HG02571 (cell line): ENCODE data around the gene LAMA3.

Experiments
- ATAC-seq: cut with Tn5 transposase; IDR thresholded peaks from one replicate; pipeline ENCODE4 v1.9.1; 2021; ENCODE audit warnings: mild to moderate bottlenecking, moderate library complexity; ENCODE audit not compliant: unreplicated experiment

LAMA3 gene

DNA sequence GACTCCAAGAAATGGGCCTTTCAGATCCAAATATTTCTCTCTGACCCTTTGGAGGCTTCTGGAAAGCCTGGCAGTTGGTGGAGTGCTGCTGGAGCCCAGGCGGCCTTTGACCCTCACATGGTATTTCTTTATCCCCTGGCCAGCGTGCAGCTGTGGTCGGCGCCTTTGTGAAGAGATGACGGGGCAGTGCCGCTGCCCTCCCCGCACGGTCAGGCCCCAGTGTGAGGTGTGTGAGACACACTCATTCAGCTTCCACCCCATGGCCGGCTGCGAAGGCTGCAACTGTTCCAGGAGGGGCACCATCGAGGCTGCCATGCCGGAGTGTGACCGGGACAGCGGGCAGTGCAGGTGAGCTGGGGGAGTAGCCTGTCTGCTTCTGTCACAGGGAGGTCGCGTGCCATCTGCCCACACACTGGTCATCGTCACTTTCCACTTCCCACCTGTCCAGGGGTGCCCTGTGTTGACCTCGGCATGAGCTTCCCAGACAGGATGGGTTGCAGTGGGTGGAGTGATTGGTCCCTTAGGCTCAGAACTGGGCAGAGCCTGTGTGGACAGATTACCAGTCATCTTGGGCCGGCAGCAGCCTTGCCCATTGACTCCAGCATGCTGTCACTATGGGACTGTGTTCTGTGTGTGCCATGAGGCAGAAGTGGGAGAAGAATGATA, 158.2 kb downstream of the LAMA3 start:
- ATAC-seq = no peak

DNA sequence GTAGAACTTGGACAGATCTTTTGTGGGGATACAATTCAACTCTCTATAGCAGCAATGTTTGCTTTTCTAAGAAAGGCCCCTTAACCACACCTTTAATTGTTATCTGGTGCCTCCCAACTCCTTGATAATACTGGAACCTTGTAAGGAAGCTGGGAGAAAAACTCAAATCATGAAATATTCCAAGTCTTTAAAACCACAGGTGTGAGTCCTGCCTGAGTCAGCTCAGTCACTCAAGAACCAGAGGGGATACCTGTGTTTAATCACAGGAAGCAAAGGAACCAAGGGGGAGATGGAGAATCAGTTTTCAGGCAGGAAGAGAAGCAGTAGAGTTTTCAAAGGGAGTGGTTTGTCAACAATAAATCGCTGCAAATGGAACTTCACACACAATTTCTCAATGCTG, 159.9 kb downstream of the LAMA3 start:
- no peak for ATAC-seq

DNA sequence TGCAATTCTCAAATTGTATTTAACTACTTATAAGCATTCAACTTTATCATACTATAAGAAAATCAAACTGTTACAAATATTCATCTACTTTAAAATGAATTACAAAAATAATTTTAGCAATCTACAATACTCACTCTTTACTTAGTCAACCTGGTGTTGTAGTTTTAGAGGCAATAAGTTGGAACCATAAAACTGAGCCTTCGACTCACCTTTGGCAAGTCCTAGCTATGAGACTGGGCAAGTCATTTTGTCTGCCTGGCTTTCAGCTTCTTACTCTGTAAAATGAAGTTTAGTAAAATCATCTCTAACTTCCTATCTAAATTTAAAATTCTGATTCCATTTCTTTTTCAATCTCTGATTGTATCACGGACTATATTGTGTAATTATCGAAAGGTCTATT, 161.0 kb downstream of the LAMA3 start:
- no peak for ATAC-seq

DNA sequence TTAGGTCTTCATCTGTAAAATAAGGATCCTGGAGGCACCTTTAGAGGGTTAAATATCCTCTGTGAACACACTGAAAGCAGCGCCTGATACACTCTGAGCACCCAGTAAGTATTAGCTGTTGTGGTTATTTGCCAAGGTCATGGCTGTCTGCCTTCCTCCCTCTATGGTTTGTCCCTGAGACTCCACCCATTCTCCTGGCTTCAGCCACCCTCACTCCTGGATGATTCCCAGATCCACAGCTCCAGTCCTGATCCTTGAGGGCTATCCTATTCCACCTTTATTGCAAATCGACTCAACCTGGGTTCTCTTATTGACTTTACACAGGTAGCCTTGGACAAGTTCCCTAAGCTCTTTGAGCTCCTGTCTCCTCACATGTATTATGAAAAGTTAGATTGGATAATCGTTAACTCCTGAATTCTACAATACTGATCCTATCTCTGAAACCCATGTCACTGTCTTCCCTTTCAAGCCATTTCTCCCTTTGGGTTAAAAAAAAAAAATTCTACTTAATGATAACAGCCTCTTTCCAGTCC, 162.3 kb downstream of the LAMA3 start:
- no peak for ATAC-seq

DNA sequence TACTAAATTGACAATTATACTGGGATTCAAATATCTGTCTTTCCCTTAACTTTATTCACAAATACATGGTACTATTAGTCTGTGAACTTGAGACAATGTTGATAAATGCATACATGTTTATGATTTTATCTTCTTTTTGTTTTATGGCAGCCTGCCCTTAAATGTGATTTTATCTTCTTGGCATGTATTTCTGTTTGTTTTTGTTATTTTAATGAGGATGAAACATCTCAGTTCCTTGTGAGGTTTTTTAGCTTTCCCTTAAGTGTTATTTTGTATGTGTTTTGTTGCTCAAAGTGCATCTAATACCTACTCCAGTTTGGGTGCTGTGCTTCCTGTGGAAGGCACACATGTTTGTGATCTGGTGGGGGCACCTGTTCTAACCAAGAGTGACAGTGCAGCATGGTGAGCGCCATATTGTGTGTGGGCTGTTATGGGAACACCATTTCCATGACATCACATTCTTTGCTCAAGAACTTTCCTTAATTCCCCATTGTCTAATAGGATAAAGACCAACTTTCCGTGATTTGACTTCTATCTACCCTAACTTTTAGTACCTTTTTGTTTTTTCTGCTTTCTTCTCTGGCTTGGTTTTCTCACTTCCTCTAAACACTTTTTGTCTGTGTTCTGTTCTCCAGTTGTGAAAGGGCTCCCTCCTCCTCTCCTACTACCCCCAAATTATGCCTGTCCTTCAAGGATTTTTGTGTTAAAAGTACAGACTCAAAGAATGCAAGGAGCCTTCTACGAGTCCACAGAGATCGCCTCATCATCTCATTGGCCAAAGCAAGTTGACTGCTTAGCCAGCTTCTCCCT, 163.2 kb downstream of the LAMA3 start:
- no peak for ATAC-seq

DNA sequence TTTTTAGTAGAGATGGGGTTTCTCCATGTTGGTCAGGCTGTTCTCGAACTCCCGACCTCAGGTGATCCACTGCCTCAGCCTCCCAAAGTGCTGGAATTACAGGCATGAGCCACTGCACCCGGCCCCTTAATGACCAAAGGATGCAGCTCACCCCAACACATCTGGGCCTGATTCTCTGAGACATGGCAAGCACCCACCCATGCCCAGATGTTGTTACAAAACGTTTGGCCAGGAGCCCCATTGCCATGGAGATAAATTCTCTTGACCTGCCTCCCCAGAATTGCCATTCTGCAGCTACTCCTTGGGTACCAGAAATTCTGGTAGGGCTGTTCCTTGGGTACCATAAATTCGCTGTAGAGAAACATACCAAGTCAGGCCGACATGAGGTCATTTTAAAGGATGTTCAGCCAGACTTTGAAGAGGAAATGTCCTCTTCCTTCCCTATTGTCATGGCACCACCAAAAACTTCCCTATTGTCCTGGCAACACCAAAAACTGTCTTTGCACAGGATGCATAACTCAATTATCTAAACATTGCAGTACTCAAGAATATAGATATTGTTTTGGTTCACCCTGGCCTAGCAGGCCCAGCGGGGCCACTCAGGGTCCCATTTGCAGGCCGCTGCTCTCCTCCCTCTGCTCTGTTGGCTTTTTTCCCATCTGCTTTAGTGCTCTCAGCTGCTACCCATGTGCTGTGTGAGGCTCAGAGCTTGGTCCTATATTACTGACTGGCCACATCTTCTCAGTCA, 164.4 kb downstream of the LAMA3 start:
- no peak for ATAC-seq

DNA sequence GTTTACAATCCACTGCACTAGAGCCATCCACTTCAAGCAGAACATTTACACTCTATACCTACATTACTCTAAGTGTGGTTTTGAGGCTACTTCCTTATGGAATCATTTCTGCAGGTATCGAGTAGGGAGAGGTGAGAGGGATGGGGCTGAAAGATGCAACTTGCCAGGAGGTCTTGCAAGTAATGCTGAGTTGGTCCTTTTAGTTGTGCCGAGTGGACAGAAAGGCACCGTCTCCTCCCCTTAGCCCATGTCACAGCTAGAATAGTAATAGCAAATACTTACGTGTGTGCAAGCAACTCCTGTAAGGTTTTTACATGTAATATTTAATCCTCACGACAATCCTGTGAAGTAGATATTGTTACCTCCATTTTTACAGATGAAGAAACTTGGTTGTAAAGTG, 166.5 kb downstream of the LAMA3 start:
- ATAC-seq = no peak

DNA sequence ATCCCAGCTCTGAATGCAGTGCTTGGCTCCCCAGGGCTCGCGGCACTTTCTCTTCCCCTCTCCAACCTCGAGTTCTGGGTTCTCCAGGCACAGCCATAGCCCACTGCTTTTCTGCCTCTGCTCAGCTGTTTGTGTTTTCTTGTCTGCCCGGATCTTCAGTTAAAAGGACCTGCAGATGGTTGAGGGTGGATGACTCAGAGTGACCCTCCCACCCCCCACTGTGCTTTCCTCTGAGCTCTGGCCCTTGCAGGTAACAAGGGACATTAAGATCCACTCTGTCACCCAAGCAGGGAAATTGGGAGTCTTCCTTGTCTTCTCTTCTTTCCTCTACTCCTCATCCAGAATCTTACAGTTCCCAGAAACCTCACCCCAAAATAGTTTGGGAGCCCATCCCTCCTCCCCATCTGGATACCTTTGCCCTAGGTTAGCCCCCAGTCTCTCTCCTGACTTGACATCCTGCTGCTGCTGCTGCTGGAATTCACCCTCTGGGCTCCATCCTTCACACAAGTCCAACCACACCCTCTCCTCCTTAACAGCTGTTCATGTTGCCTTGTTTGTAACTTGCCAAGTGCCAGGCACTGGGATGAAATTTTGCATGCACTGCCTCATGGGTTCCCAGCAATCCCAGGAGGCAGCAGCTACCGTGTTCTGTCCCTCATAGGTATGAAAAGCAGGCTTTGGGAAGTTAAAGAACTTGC, 167.4 kb downstream of the LAMA3 start:
- no peak for ATAC-seq

DNA sequence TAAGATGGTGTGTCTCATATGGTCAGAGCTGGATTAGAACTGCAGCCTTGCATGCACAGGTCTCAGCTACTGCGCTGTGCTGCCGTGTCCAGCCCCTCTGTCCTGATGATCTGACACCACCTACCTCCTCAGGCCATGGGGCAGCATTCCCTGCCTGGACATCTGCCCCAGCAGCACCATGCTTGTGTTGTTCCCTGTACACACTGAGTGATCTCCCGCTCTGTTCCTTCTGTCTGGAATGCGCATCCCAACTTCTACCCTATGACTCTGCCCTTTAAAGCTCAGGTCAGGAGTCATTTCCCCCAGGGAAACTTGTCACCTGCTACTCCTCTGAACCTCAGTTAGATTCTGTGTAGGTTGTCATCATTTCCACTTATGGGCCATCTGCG, 167.9 kb downstream of the LAMA3 start:
- no peak for ATAC-seq

DNA sequence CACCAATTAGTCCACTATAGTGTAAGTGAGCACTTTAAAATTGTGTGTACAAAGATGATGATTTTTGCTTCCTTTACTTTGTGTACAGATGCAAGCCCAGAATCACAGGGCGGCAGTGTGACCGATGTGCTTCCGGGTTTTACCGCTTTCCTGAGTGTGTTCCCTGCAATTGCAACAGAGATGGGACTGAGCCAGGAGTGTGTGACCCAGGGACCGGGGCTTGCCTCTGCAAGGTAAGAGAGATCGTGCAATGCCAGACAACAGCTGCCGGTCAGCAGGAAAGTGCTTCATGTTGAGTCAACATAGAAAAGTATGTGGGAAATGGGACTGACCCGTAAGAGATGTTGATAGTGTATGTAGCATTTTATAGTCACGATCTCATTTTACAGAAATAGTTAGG, 168.5 kb downstream of the LAMA3 start:
- ATAC-seq = no peak

DNA sequence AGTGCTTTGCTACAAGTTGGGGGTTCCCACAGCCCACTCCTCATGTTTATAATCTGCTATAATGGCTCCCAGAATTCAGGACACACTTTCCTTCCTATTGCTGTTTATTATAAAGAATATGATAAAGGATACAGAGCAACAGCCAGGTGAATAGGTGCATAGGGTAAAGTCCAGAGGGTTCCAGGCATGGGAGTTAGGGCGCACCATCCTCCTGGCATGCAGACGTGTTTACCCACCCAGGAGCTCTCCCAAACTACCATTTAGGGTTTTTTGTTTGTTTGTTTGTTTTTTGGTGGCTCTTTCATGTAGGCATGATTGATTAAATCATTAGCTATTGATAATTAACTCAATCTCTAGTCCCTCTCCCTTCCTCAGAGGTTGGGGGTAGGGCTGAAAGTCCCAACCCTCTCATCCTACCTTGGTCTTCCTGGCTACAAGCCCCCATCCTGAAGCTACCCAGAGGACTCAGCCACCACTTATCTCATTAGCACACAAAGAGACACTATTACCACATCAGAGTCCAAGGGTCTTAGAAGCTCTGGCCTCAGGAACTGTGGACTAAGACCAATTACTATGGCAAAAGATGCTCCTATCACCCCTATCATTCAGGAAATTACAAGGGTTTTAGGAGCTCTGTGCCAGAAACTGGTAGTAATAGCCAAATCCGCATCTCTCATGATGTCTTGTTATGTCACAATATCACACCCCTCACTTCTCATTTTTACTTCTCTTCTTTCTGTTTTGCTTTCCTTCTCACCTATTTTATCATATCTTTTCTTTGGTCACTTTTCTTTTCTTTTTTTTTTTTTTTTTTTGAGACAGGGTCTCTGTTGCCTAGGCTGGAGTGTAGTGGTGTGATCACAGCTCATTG, 170.4 kb downstream of the LAMA3 start:
- no peak for ATAC-seq

DNA sequence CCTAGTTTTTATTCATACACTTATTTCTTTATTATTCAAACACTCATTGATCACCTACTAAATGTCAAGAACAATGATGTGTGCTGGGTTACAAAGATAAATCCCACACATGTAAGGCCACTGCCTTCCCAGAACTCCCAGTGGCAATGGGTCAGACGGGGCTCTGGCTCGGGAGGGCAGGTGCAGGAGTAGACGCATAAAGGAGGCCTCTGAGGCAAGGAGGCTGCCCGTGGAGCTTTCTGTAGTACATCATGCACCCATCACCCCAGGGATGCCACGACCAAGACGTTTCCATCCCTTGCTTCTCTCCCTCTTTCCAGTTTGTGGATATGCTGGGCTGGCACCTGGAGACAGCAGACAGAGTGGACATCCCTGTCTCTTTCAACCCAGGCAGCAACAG, 172.1 kb downstream of the LAMA3 start:
- no peak for ATAC-seq

DNA sequence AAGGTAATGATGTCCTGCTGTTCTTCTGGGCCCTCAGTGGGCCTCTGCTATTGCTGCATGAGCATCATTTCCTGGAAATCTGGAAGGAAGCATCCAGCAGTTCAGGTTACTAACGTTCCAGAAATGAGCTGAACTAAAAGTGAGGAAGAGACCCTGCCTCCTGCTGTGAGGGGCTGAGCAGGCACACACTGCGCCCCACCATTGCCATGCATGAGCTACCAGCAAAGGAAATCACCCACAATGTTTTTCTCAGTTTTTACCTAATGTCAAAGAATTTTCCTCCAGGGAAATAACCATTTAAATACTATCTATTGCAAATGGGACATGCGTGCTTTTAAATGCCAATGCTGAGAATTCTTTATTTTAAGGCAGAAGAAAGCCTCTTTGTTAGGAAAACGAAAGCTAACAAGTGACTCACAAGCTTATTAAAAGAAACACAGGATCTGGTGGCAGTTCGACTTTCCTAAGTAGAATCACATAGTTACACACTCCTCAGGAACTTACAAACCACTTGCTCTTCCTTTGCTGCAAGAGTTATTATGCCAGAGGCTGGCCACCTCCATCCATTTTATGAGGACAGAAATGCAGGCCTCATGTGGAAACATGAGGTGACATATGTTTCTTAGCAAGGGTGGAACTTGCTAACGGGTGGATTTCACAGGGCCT, 172.7 kb downstream of the LAMA3 start:
- ATAC-seq = no peak

DNA sequence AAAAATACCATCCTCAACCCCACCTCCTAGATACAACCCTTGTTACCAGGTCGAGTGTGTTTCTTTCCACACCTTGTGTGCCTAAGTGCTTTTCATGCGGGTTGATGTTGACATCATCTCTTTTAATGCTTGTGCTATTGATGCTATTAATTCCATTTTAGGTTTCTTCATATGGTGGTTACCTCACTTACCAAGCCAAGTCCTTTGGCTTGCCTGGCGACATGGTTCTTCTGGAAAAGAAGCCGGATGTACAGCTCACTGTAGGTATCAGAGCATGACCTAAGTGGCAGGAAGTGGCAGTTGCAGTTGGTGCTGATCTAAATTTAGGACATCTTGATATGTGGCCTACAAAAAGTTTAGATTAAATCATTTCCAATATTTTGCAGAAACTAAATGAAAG, 175.4 kb downstream of the LAMA3 start:
- ATAC-seq = no peak

DNA sequence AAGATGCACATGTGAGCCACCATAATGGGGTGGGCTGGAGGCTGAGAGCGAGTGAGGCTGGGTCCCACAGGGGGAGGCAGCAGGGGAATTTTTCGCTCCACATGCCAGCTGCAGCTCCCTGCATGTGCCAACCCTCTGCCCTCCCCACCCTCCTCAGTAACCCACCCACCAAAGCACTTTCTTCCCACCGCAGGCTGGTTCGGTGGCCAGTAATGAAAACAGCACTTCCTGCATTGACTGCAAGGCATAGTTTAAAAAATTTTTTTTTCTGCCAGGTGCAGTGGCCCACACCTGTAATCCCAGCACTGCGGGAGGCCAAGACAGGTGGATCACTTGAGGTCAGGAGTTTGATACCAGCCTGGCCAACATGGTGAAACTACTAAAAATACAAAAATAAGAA, 177.8 kb downstream of the LAMA3 start:
- no peak for ATAC-seq

DNA sequence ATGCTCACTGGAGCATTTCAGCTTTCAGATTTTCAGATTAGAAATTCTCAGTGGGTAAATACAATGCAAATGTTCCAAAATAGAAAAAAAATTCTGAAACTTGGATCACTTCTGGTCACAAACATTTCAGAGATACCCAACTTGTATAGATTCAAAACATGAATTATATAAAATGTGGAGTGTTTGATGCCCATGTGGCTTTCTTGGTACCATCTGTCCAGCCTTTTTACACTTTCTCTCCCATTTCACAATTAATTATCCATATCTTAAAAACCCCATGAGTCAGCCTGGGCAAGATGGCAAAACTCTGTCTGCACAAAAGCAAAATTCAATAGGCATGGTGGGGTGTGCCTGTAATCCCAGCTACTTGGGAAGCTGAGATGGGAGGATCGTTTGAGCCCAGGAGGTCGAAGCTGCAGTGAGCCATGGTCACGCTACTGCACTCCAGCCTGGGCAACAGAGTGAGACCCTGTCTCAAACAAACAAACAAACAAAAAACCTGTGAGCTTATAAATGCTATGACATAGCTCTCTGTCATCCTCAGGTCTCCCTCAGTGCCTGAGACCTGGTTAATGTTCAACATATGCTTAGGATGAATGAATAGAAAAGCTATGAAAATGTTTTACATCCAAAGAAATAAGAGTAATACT, 179.0 kb downstream of the LAMA3 start:
- no peak for ATAC-seq

DNA sequence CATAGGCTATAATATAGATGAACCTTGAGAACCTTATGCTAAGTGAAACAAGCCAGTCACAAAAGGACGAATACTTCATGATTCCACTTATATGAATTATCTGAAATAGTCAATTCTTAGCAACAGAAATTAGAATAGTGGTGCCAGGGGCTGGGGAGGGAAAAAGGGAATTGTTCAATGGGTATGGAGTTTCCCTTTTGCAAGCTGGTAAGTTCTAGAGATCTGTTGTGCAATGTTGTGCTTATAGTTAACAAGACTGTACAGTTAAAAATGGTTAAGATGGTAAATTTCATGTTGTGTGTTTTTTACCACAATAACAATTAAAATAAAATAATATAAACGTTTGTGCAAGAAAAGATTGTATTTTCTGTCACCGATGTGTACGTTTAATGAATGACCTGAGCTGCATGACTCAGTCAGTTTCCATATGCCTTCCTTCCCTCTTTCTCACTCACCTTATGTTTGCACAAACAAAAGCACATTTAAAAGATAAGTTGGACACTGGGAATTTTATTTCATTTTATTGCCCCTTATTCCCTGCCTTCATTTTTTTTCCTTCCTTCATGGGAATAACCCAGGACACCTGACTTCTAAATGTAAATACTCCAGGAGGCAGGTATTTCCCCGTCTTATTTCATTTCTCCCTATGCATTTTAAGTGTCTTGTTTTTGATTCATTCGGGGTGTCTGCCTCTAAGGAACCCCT, 181.6 kb downstream of the LAMA3 start:
- ATAC-seq = no peak

DNA sequence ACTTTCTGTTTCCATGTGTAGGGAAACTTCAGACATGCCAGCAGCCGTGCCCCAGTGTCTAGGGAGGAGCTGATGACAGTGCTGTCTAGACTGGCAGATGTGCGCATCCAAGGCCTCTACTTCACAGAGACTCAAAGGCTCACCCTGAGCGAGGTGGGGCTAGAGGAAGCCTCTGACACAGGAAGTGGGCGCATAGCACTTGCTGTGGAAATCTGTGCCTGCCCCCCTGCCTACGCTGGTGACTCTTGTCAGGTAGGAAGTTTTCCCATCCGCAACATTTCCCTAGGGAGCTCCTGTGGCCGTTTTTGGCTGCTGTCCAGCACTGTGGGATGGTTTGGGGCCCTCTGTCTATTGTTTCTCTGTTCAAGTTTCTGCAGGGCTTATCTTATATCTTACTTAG, 182.2 kb downstream of the LAMA3 start:
- ATAC-seq = no peak
